GM21360 (cell line): ENCODE measurements around the gene FLNB.
A peak's percentile ranks its signal among the peaks of the same experiment; 100 is the strongest.

Experiments
- ATAC-seq: cut with Tn5 transposase; IDR thresholded peaks from one replicate; pipeline ENCODE4 v1.9.1; 2021; ENCODE audit warnings: mild to moderate bottlenecking, moderate library complexity; ENCODE audit not compliant: unreplicated experiment

Gene FLNB

DNA sequence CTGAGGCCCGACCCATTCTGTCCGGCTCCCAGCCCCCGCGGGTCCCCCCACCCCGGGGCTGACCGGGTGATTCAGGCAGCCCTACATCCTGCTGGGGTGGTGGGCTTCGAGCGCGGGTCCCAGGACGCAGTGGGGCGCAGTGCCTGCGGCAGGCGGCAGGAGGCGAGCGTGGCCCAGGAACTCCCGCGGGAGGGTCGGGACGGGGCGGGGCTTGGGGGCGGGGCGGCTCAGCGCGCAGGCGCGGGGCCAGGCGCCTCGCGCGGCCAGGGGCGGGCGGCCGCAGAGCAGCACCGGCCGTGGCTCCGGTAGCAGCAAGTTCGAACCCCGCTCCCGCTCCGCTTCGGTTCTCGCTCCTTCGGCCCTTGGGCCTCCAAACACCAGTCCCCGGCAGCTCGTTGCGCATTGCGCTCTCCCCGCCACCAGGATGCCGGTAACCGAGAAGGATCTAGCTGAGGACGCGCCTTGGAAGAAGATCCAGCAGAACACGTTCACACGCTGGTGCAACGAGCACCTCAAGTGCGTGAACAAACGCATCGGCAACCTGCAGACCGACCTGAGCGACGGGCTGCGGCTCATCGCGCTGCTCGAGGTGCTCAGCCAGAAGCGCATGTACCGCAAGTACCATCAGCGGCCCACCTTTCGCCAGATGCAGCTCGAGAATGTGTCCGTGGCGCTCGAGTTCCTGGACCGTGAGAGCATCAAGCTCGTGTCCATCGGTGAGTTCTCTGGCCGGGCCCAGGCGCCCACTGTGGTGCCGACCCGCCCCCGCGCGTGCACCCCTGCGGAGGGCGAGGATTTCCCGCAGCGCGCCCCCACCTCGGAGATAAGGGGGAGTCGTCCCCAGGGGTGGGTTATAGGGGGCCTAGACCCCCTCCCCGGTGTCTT is at the start of gene FLNB:
TSS of gene FLNB (plus strand) at position 282 of the 885 bp plus-strand sequence. CDS start at position 425, 143 bp downstream.
- ATAC-seq: peak; percentile 73

DNA sequence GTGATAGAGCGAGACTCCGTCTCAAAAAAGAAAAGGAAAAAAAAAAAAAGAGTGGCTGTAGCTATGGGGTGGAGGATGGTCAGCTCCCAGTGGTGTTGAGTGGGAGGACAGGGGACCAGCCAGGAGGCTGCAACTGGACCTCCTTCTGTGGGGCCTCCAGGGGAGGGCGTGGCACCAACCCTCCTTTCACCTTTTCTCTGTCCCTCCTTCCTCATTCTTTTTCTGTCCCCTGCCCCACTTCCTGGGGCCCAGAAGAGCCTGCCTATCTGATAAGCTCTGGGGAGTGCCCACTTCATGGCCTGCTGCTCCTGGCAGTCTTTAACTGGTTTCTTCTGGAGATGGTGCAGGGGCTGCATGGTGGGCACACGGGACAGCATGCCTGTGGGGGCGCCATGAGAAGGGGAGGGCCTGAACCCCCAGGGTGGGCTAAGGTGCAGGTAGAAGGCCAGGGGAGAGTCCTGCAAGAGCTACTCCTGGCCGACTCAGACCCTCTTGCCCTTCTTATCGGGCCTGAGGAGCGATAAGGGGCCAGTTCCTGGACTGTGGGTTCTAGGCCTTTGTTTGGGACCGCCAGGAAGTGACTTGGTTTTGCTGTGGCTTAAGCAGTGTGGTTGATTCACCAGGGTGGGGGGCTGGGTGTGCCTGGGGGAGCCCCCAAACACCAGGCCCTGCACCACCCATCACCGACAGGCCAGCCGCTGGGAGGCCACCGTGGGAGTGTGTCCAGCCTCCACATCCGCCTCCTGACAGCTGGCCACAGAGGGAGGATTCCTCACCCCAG is 49.4 kb upstream of the FLNB start:
- no peak for ATAC-seq

- no peak for ATAC-seq
These were observed 48.6 kb upstream of the FLNB start for GRCh38 chr3:57959423-57960173.

DNA sequence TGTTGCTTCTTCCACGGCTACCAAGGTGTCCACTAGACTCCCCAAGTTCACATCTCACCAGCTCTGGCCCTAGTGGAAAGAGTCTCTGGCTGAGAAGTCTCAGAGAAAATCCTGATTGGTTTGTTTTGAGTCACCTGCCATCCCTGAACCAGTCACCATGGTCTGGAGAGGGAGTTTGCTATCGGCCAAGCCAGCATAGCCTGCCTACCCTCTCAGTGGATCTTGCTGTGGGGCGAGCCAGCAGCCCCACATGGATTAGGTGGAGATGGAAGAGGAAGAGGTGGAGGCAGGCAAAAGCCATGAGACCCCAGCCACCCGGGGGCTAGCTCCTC is 48.1 kb upstream of the FLNB start:
- ATAC-seq: no peak

DNA sequence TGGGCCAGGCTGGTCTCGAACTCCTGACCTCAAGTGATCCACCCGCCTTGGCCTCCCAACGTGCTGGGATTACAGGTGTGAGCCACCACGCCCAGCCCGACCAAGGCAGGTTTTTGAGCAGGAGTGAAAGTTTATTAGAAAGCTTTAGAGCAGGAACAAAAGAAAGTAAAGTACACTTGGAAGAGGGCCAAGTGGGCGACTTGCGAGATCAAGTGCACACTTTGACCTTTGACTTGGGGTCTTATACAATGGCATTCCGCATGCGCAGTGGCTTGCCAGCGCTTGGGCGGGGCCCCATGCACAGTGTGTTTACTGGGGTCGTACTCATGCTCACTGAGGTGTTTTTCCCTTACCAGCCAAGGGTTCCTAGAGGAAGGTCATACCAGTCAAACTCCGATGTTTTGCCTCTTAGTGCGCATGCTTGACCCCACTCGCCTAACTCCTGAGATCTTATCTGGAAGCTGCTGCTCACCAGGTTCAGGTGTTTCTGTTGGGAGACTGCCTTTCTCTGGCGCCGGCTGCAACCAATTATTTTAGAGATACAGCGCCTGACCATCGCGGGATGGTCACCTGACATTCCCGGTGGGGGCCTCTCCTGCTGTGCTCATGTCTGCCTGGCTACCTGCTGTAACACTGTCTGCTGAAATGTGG is 46.9 kb upstream of the FLNB start:
- no peak for ATAC-seq

DNA sequence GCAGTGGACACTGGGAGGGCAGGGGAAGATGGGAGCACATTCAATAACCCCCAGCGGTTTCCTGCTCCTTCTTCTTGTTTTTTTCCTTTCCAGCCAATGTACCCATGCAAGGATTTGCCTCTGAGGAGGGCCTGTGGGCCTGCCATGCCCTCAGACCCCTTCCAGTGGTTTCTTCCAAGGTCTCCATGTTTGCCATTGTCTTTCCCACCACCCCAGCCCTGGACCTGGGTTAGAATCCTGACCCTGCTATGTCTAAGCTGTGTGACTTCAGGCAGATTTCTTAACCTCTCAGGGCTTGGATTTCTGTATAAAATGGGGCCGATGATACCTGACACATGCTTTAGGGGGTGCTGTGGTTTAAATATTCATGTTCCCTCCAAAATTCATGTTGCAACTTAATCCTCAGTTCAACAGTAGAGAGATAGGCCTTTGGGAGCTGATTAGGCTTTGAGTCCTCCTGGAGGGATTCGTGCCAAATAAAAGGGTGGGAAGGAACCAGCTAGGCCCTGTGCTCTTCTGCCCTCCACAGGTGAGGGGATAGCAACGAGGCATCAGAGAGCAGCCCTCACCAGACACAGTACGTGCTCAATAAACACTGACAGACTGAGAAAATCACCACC is 46.3 kb upstream of the FLNB start:
- ATAC-seq: no peak

DNA sequence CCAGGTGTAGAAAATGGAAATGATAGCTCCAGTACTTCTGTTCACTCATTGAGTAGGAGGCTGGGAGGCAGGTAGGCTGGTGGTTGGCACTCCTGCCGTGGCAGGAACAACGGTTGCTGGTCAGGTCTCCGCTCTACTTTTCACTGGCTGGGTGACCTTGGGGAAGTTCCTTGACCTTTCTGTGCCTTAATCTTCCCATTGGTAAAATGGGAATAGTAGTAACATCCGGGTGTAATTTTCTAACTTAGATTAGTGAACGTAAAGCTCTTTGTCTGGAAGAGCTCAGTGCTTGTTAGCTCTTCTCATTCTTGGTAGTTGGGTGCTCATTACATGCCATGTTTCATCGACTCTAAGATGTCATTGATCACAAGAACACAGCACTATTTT is 45.8 kb upstream of the FLNB start:
- no peak for ATAC-seq

- no peak for ATAC-seq
These were observed 44.3 kb upstream of the FLNB start for GRCh38 chr3:57963811-57964346.

- ATAC-seq: no peak
These were observed 41.4 kb upstream of the FLNB start for GRCh38 chr3:57966829-57967228.

DNA sequence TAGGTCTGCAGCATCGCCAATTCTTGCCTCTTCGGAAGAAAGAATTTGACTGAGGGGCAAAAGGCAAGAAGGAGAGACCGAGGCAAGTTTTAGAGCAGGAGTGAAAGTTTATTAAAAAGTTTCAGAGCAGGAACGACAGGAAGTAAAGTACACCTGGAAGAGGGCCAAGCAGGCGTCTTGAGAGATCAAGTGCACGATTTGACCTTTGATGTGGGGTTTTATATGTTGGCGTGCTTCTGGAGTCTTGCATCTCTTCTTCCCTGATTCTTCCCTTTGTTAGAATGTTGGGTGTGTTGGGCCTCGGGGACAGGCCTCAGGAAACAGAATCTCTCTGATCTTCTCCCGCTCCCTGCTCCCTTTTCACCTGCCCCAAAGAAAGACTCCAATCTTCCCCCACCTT is 40.6 kb upstream of the FLNB start:
- ATAC-seq: no peak

GRCh38 chr3:57968501-57968900 is 39.7 kb upstream of the FLNB start:
- ATAC-seq: no peak

- no peak for ATAC-seq
These were observed 36.2 kb upstream of the FLNB start for GRCh38 chr3:57971975-57972374.

GRCh38 chr3:57972531-57973111 is 35.6 kb upstream of the FLNB start:
- ATAC-seq: no peak

GRCh38 chr3:57973715-57974477 is 34.3 kb upstream of the FLNB start:
- no peak for ATAC-seq

DNA sequence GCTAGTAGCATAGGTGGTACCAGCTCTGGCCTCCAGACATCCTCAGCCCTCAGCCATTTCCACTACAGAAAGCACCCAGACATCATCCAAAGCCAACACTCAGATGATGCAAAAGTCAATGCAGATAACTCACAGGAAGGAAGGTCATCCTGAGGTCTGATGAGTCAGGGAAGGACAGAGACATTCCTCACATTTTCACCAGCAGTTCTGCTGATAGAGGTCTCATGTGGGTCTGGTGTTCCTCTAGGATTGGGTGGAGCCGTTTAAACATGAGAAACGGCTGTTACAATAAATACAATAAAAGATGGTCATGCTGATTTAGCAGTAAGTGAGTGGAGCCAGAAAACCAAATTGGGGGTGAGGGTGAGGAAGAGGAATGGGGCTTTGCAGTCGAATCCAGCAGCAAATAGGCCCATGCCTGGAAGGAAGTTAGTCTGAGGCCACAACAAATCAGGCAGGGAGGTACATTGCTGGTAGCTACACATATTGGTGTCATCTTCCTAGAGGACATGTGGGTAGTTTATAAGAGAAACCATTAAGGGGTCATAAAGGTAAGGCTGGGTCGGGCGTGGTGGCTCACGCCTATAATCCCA is 33.3 kb upstream of the FLNB start:
- no peak for ATAC-seq

GRCh38 chr3:57977818-57978235 is 30.4 kb upstream of the FLNB start:
- ATAC-seq: no peak

DNA sequence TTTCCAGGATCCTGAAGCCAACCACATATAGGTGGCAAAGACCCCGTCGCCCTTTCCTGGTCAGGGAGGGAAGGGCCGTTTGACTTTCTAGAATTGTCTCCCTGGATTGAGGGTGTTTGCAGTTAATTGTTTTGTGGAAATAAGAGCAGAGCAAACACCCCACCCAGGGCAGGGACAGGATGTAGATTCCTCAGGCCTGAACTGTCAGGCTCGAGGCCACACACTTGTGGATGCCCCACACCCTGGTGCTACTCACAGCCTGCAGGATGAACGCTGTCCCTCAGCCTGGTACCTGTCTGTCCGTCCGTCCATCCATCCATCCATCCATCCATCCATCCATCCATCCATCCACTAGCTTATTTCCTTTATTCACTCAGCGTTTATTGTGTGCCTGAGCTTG is 29.9 kb upstream of the FLNB start:
- ATAC-seq: no peak

GRCh38 chr3:57980416-57980815 is 27.8 kb upstream of the FLNB start:
- no peak for ATAC-seq
